Activated CD8-positive, alpha-beta memory T cell treated with anti-CD3 and anti-CD28 coated beads, Interleukin-2, amount 50 U/mL, for 24 hours (primary cell): ENCODE data around the gene CCL22.
"Not testable (repeated sequence)": the region's sequence is repeated elsewhere in the genome, so short reads cannot be mapped to it uniquely, and the experiment has no call there.

Source experiments
- DNase-seq: peaks from one replicate; pipeline ENCODE4 v3.0.0-alpha.2; 2020; ENCODE audit errors: extremely low read depth

The CCL22 gene

GRCh38 chr16:57358527-57359095 is at the start of gene CCL22:
CCL22 (plus strand) TSS chr16:57358783; CDS start chr16:57358817, 34 bp downstream.
- no peak for DNase-seq

- DNase-seq = no peak
Measured at GRCh38 chr16:57310801-57311200, 47.8 kb upstream of the CCL22 start.

GRCh38 chr16:57313509-57313908 is 45.1 kb upstream of the CCL22 start:
- no peak for DNase-seq

- DNase-seq = no peak
Measured at GRCh38 chr16:57314161-57314785, 44.3 kb upstream of the CCL22 start.

GRCh38 chr16:57315416-57315815 is 43.2 kb upstream of the CCL22 start:
- DNase-seq = no peak

- DNase-seq = no peak
Measured at GRCh38 chr16:57316390-57317017, 42.1 kb upstream of the CCL22 start.

- DNase-seq = no peak
Measured at GRCh38 chr16:57318240-57318970, 40.2 kb upstream of the CCL22 start.

GRCh38 chr16:57319646-57320045 is 38.9 kb upstream of the CCL22 start:
- no peak for DNase-seq

GRCh38 chr16:57324749-57325148 is 33.8 kb upstream of the CCL22 start:
- DNase-seq = no peak

- no peak for DNase-seq
Measured at GRCh38 chr16:57325458-57325857, 33.1 kb upstream of the CCL22 start.

- DNase-seq = no peak
Measured at GRCh38 chr16:57329718-57330327, 28.8 kb upstream of the CCL22 start.

GRCh38 chr16:57331355-57331754 is 27.2 kb upstream of the CCL22 start:
- no peak for DNase-seq

- DNase-seq = no peak
Measured at GRCh38 chr16:57333402-57333801, 25.2 kb upstream of the CCL22 start.

GRCh38 chr16:57335366-57335765 is 23.2 kb upstream of the CCL22 start:
- DNase-seq = no peak

GRCh38 chr16:57341062-57341440 is 17.5 kb upstream of the CCL22 start:
- no peak for DNase-seq

GRCh38 chr16:57341441-57342303 is 16.9 kb upstream of the CCL22 start:
- DNase-seq = no peak

- DNase-seq = not testable (repeated sequence)
Measured at GRCh38 chr16:57342606-57343005, 16.0 kb upstream of the CCL22 start.

GRCh38 chr16:57343221-57343620 is 15.4 kb upstream of the CCL22 start:
- no peak for DNase-seq

GRCh38 chr16:57344094-57344493 is 14.5 kb upstream of the CCL22 start:
- DNase-seq = not testable (repeated sequence)

GRCh38 chr16:57345021-57345420 is 13.6 kb upstream of the CCL22 start:
- DNase-seq = no peak

- DNase-seq = no peak
Measured at GRCh38 chr16:57345666-57346204, 12.8 kb upstream of the CCL22 start.
